H1 (cell line): Measurements from ENCODE around the gene FUT2.

Experiments used
- ATF3 ChIP-seq: IDR thresholded peaks from 2 replicates; pipeline ENCODE4 v1.6.1; 2011; ENCODE audit warnings: low read depth, mild to moderate bottlenecking, low read length; ENCODE audit not compliant: insufficient read depth
- CTCF ChIP-seq, 3 experiments: IDR thresholded peaks; 1 replicate in 2 of 3; 2 replicates in 1 of 3; pipeline versions ENCODE4 v1.5.1 to v1.6.1; 2011; ENCODE audit warnings: low read length in 3 of 3, mild to moderate bottlenecking in 3 of 3, inconsistent platforms in 2 of 3, low read depth in 1 of 3, moderate library complexity in 1 of 3; ENCODE audit not compliant: insufficient read depth in 1 of 3; ENCODE audit errors: control extremely low read depth in 1 of 3
- EZH2 ChIP-seq: fragments of 200-600 bp; sonication (generic); IDR thresholded peaks from 2 replicates; pipeline ENCODE4 v1.7.1; 2012; ENCODE audit warnings: low read depth, mild to moderate bottlenecking, moderate library complexity, low read length, inconsistent platforms; ENCODE audit not compliant: severe bottlenecking
- HDAC2 ChIP-seq, 2 experiments: fragments of 300-600 bp in 1 of 2; sonication (generic) in 1 of 2; IDR thresholded peaks; 2 replicates each; pipeline ENCODE4 v1.6.1; 2011 to 2012; ENCODE audit warnings: low read depth in 2 of 2, low read length in 2 of 2, mild to moderate bottlenecking in 2 of 2, moderate library complexity in 2 of 2, borderline replicate concordance in 1 of 2, inconsistent platforms in 1 of 2
- JUN ChIP-seq: IDR thresholded peaks from 2 replicates; pipeline ENCODE4 v1.6.1; 2011; ENCODE audit warnings: low read depth, mild to moderate bottlenecking, improper control_type of control experiment, low read length
- NRF1 ChIP-seq: IDR thresholded peaks from 2 replicates; pipeline ENCODE4 v1.6.1; 2011; ENCODE audit warnings: mild to moderate bottlenecking, low read depth, low read length, improper control_type of control experiment
- POLR2A ChIP-seq, 2 experiments: IDR thresholded peaks; 1 replicate in 1 of 2; 2 replicates in 1 of 2; pipeline ENCODE4 v1.6.1; 2011; ENCODE audit warnings: low read depth in 2 of 2, low read length in 2 of 2, mild to moderate bottlenecking in 2 of 2; ENCODE audit errors: control extremely low read depth in 1 of 2
- RFX5 ChIP-seq: IDR thresholded peaks from 2 replicates; pipeline ENCODE4 v1.6.1; 2011; ENCODE audit warnings: low read depth, low read length, improper control_type of control experiment, borderline replicate concordance
- SP1 ChIP-seq: IDR thresholded peaks from 2 replicates; pipeline ENCODE4 v1.6.1; 2011; ENCODE audit warnings: low read depth, low read length
- SUZ12 ChIP-seq: fragments of 200-600 bp; sonication (generic); IDR thresholded peaks from 2 replicates; pipeline ENCODE4 v1.6.1; 2012; ENCODE audit warnings: mild to moderate bottlenecking, inconsistent platforms, low read length, moderate library complexity, mixed read lengths

- TF ChIP-seq CTCF (IDR thresholded peaks at IDR 0.05; ENCODE audit: control extremely low read depth in 1 of 3, insufficient read depth in 1 of 3, low read depth in 1 of 3, low read length in 3 of 3) (peak; percentile 68 to 95 (median 84)), SP1 (no peak), POLR2A (IDR thresholded peaks at IDR 0.05; ENCODE audit: control extremely low read depth in 1 of 2, low read depth in 2 of 2, low read length in 2 of 2) (no peak), HDAC2 (IDR thresholded peaks at IDR 0.05; ENCODE audit: borderline replicate concordance in 1 of 2, low read depth in 2 of 2, low read length in 2 of 2) (no peak), SUZ12 (no peak), EZH2 (no peak), JUN (no peak), ATF3 (no peak), NRF1 (no peak), RFX5 (peak; percentile 37; the same call in 1 of the 2 replicates)
Observed at GRCh38 chr19:48674921-48675824, 20.6 kb upstream of the FUT2 start.
